GM12878 (cell line): ENCODE measurements around the gene RCBTB2. TPM values are rescaled to one million over a fixed set of nuclear protein-coding genes. Genes with fewer than 3 reads are reported as not detected.

ENCODE experiments used
- BACH1 ChIP-seq: fragments of 450-650 bp; IDR thresholded peaks from 2 replicates; pipeline ENCODE4 v1.6.1; 2017; ENCODE audit warnings: mild to moderate bottlenecking, borderline replicate concordance
- CBFB ChIP-seq: IDR thresholded peaks from 2 replicates; pipeline ENCODE4 v1.6.1; 2016; ENCODE audit warnings: antibody characterized with exemption, low read depth
- CHD2 ChIP-seq: IDR thresholded peaks from 2 replicates; pipeline ENCODE4 v1.6.1; 2011; ENCODE audit warnings: low read depth, low read length, improper control_type of control experiment, borderline replicate concordance
- HCFC1 ChIP-seq: fragments of 150-350 bp; IDR thresholded peaks from 2 replicates; pipeline ENCODE4 v1.6.1; 2014; ENCODE audit warnings: low read length
- IKZF1 ChIP-seq: fragments of 450-650 bp; conservative IDR thresholded peaks from 2 replicates; pipeline ENCODE4 v1.6.1; 2017; ENCODE audit warnings: antibody characterized with exemption, mild to moderate bottlenecking
- IKZF2 ChIP-seq, 2 experiments: fragments of 450-650 bp; IDR thresholded peaks; 2 replicates each; pipeline ENCODE4 v1.6.1; 2017; ENCODE audit warnings: mild to moderate bottlenecking in 2 of 2, moderate library complexity in 2 of 2
- IRF4 ChIP-seq: IDR thresholded peaks from 2 replicates; pipeline ENCODE4 v1.6.1; 2011; ENCODE audit warnings: low read depth, low read length
- JUNB ChIP-seq: IDR thresholded peaks from 2 replicates; pipeline ENCODE4 v1.6.1; 2016; ENCODE audit warnings: antibody characterized with exemption, mild to moderate bottlenecking
- JUND ChIP-seq: IDR thresholded peaks from 2 replicates; pipeline ENCODE4 v1.6.1; 2012; ENCODE audit warnings: low read depth, mild to moderate bottlenecking, low read length, improper control_type of control experiment, moderate library complexity
- MEF2B ChIP-seq: fragments of 450-650 bp; IDR thresholded peaks from 2 replicates; pipeline ENCODE4 v1.6.1; 2018; ENCODE audit warnings: mild to moderate bottlenecking, moderate library complexity; ENCODE audit not compliant: partially characterized antibody, poor library complexity, severe bottlenecking
- MTA2 ChIP-seq: fragments of 450-650 bp; IDR thresholded peaks from 2 replicates; pipeline ENCODE4 v1.6.1; 2016; ENCODE audit warnings: low read depth, mild to moderate bottlenecking, moderate library complexity
- NFIC ChIP-seq: IDR thresholded peaks from 2 replicates; pipeline ENCODE4 v1.6.1; 2012; ENCODE audit warnings: low read depth, mild to moderate bottlenecking, inconsistent platforms, low read length, moderate library complexity
- NR2C2 ChIP-seq: IDR thresholded peaks from 2 replicates; pipeline ENCODE4 v1.6.1; 2011; ENCODE audit warnings: borderline replicate concordance, low read depth; ENCODE audit not compliant: control insufficient read depth, insufficient read length
- NR2F1 ChIP-seq: fragments of 450-650 bp; conservative IDR thresholded peaks from 2 replicates; pipeline ENCODE4 v1.6.1; 2017; ENCODE audit warnings: mild to moderate bottlenecking
- POLR2AphosphoS5 ChIP-seq: IDR thresholded peaks from 2 replicates; pipeline ENCODE4 v1.6.1; 2011; ENCODE audit warnings: mild to moderate bottlenecking, low read length, inconsistent platforms
- SMARCA5 ChIP-seq: fragments of 450-650 bp; IDR thresholded peaks from 2 replicates; pipeline ENCODE4 v1.6.1; 2017; ENCODE audit warnings: mild to moderate bottlenecking
- polyA plus RNA-seq, 11 experiments: library from polyadenylated mRNA; depleted of rRNA in 4 of 11; unstranded in 6 of 11; stranded (reverse) in 5 of 11; fragments of >200 nt; fragmentation: Nextera tagmentation in 4 of 11; fragmentation: Illumina TruSeq in 1 of 11; extraction: Ambion mirVana in 4 of 11; extraction: Trizol in 1 of 11; gene quantifications; 1 replicate in 1 of 11; 2 replicates in 10 of 11; pipeline versions ENCODE4 v1.2.1 to v1.2.3, GENCODE V29; 2011 to 2016; ENCODE audit warnings: inconsistent platforms in 2 of 11, missing spikeins in 2 of 11, low read depth in 1 of 11
- total RNA-seq, 4 experiments: library from RNA; depleted of rRNA in 3 of 4; stranded (reverse); fragments of >200 nt in 3 of 4; fragmentation: Illumina TruSeq in 1 of 4; extraction: Trizol in 1 of 4; gene quantifications; 2 replicates each; pipeline versions ENCODE4 v1.2.1 to v1.2.3, GENCODE V29; 2013 to 2021
- TF ChIP-seq, protein P1 (sequence below): IDR thresholded peaks from 2 replicates; pipeline ENCODE4 v1.6.1; 2012; ENCODE audit warnings: low read depth, low read length, improper control_type of control experiment
- TF ChIP-seq, protein P2 (sequence below): IDR thresholded peaks from 2 replicates; pipeline ENCODE4 v1.6.1; 2011; ENCODE audit warnings: low read depth, low read length, improper control_type of control experiment, borderline replicate concordance
- TF ChIP-seq, protein P3 (sequence below): fragments of 450-650 bp; conservative IDR thresholded peaks from 2 replicates; pipeline ENCODE4 v1.6.1; 2017; ENCODE audit warnings: mild to moderate bottlenecking, moderate library complexity

The RCBTB2 gene
- total and polyA plus RNA-seq, 10 of the 15 experiments (the other 5 are each of a cell fraction or from before 2014, with no cell fraction given), result 5.0 to 16.0 (median 8.5) TPM

DNA sequence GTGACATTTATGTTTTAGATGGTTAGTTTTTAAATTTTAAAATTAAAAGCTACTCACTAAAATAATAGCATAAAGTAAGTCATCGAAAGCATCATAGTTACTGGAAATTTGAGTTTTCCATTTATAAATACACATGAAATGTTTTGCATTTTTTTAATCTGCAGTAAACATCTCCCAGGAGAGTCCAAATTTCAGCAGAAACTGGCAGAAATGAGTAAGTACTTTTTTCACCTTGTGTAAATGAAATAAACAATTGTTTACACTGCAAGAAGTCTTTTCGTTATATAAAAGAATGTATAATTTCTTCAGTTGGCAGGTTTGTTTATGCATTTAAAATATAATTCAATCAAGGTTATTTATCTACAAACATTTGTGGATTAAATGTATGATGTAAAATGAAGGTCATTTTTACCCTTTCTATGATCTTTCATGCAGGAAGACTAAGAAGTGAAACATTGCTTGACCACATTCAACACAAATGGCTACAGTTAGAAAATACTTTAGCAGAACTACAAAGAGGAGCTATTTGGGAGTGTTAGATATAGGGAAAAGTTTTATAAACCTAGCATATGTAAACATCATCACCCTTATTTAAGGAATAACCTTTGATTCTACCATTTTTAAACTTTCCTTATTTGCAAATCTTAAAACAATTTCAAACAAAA is 55.6 kb downstream of the RCBTB2 start (continued):
- TF ChIP-seq NR2C2 (no peak), POLR2AphosphoS5 (no peak), IKZF2 (IDR thresholded peaks at IDR 0.05) (peak; percentile 70 to 75), NFIC (peak; percentile 54; the same call in 1 of the 2 replicates), MTA2 (peak; percentile 58; the same call in 1 of the 2 replicates), MEF2B (peak; percentile 77), BACH1 (no peak), NR2F1 (no peak), IRF4 (no peak), JUND (no peak), SMARCA5 (no peak), JUNB (0 out of 2 replicates have a peak, but pooled peaks have one; percentile 21), CBFB (no peak), HCFC1 (no peak), CHD2 (no peak), IKZF1 (peak; percentile 42)
- TF ChIP-seq, protein P1, sequence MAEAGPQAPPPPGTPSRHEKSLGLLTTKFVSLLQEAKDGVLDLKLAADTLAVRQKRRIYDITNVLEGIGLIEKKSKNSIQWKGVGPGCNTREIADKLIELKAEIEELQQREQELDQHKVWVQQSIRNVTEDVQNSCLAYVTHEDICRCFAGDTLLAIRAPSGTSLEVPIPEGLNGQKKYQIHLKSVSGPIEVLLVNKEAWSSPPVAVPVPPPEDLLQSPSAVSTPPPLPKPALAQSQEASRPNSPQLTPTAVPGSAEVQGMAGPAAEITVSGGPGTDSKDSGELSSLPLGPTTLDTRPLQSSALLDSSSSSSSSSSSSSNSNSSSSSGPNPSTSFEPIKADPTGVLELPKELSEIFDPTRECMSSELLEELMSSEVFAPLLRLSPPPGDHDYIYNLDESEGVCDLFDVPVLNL, result no peak
- TF ChIP-seq, protein P2, sequence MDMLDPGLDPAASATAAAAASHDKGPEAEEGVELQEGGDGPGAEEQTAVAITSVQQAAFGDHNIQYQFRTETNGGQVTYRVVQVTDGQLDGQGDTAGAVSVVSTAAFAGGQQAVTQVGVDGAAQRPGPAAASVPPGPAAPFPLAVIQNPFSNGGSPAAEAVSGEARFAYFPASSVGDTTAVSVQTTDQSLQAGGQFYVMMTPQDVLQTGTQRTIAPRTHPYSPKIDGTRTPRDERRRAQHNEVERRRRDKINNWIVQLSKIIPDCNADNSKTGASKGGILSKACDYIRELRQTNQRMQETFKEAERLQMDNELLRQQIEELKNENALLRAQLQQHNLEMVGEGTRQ, result no peak
- TF ChIP-seq, protein P3, sequence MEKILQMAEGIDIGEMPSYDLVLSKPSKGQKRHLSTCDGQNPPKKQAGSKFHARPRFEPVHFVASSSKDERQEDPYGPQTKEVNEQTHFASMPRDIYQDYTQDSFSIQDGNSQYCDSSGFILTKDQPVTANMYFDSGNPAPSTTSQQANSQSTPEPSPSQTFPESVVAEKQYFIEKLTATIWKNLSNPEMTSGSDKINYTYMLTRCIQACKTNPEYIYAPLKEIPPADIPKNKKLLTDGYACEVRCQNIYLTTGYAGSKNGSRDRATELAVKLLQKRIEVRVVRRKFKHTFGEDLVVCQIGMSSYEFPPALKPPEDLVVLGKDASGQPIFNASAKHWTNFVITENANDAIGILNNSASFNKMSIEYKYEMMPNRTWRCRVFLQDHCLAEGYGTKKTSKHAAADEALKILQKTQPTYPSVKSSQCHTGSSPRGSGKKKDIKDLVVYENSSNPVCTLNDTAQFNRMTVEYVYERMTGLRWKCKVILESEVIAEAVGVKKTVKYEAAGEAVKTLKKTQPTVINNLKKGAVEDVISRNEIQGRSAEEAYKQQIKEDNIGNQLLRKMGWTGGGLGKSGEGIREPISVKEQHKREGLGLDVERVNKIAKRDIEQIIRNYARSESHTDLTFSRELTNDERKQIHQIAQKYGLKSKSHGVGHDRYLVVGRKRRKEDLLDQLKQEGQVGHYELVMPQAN, result no peak
- TF ChIP-seq, all 136 proteins: peak for 12
